Liver (tissue), 9 donors: ENCODE results near the gene GPR132. TPM values are rescaled to one million over a fixed set of nuclear protein-coding genes. Genes with fewer than 3 reads are reported as not detected.

Experiments
- DNase-seq: peaks from one replicate; pipeline ENCODE4 v3.0.0-alpha.2; 2017; ENCODE audit warnings: low spot score
- H3K27ac ChIP-seq, 2 donors: one replicate each; pipeline ENCODE4 v1.7.0; 2013; ENCODE audit warnings: inconsistent platforms in 2 of 2, low read length in 2 of 2, control low read depth in 1 of 2, low read depth in 1 of 2, mild to moderate bottlenecking in 1 of 2
- H3K27me3 ChIP-seq, 4 donors: one replicate each; pipeline versions ENCODE4 v1.6.1 to v1.7.0; 2013; ENCODE audit warnings: low read length in 3 of 4, inconsistent platforms in 1 of 4, mild to moderate bottlenecking in 1 of 4, moderate library complexity in 1 of 4; ENCODE audit not compliant: control insufficient read depth in 4 of 4, insufficient read depth in 4 of 4
- H3K36me3 ChIP-seq, 4 donors: one replicate each; pipeline versions ENCODE4 v1.6.1 to v1.7.0; 2013; ENCODE audit warnings: low read length in 3 of 4, mild to moderate bottlenecking in 3 of 4, low read depth in 1 of 4, moderate library complexity in 1 of 4; ENCODE audit not compliant: control insufficient read depth in 4 of 4, insufficient read depth in 3 of 4
- H3K4me1 ChIP-seq, 4 donors: one replicate each; pipeline versions ENCODE4 v1.6.1 to v1.7.0; 2013; ENCODE audit warnings: low read length in 3 of 4, mild to moderate bottlenecking in 3 of 4, moderate library complexity in 1 of 4; ENCODE audit not compliant: control insufficient read depth in 4 of 4, insufficient read depth in 4 of 4
- H3K4me3 ChIP-seq, 3 donors: one replicate each; pipeline versions ENCODE4 v1.6.1 to v1.7.0; 2013; ENCODE audit warnings: low read length in 3 of 3, control low read depth in 1 of 3, low read depth in 1 of 3, mild to moderate bottlenecking in 1 of 3
- H3K9ac ChIP-seq, 2 donors: one replicate each; pipeline ENCODE4 v1.7.0; 2013; ENCODE audit warnings: low read length in 2 of 2, mild to moderate bottlenecking in 2 of 2, moderate library complexity in 2 of 2, control low read depth in 1 of 2, low read depth in 1 of 2
- H3K9me3 ChIP-seq, 4 donors: one replicate each; pipeline versions ENCODE4 v1.6.1 to v1.7.0; 2013; ENCODE audit warnings: low read length in 3 of 4; ENCODE audit not compliant: control insufficient read depth in 4 of 4
- ATF3 ChIP-seq: IDR thresholded peaks from 2 replicates; pipeline ENCODE4 v1.6.1; 2016; ENCODE audit warnings: antibody characterized with exemption
- CTCF ChIP-seq: fragments of 150-350 bp; IDR thresholded peaks from 2 replicates; pipeline ENCODE4 v1.5.1; 2017; ENCODE audit warnings: improper control_type of control experiment, low read depth, low read length; ENCODE audit not compliant: missing input control
- EGR1 ChIP-seq, 2 donors: IDR thresholded peaks; 2 replicates each; pipeline ENCODE4 v1.6.1; 2016 to 2018; ENCODE audit warnings: antibody characterized with exemption in 2 of 2, low read depth in 2 of 2
- FOXA1 ChIP-seq: IDR thresholded peaks from 2 replicates; pipeline ENCODE4 v1.6.1; 2016; ENCODE audit warnings: antibody characterized with exemption
- FOXA2 ChIP-seq: IDR thresholded peaks from 2 replicates; pipeline ENCODE4 v1.6.1; 2016; ENCODE audit warnings: antibody characterized with exemption
- GABPA ChIP-seq, 2 donors: IDR thresholded peaks in 1 of 2; conservative IDR thresholded peaks in 1 of 2; 2 replicates each; pipeline ENCODE4 v1.6.1; 2016; ENCODE audit warnings: antibody characterized with exemption in 2 of 2, mild to moderate bottlenecking in 1 of 2, moderate library complexity in 1 of 2
- HNF4A ChIP-seq, 2 donors: conservative IDR thresholded peaks; 2 replicates each; pipeline ENCODE4 v1.6.1; 2016; ENCODE audit warnings: antibody characterized with exemption in 2 of 2, mild to moderate bottlenecking in 2 of 2
- HNF4G ChIP-seq: IDR thresholded peaks from 2 replicates; pipeline ENCODE4 v1.6.1; 2016; ENCODE audit warnings: antibody characterized with exemption
- JUND ChIP-seq, 2 donors: IDR thresholded peaks; 2 replicates each; pipeline ENCODE4 v1.6.1; 2016; ENCODE audit warnings: antibody characterized with exemption in 2 of 2
- NR2F2 ChIP-seq: IDR thresholded peaks from 2 replicates; pipeline ENCODE4 v1.6.1; 2016; ENCODE audit warnings: antibody characterized with exemption
- RAD21 ChIP-seq, 2 donors: IDR thresholded peaks; 2 replicates each; pipeline ENCODE4 v1.6.1; 2016; ENCODE audit warnings: antibody characterized with exemption in 2 of 2, mild to moderate bottlenecking in 2 of 2
- REST ChIP-seq: IDR thresholded peaks from 2 replicates; pipeline ENCODE4 v1.6.1; 2016; ENCODE audit warnings: antibody characterized with exemption, mild to moderate bottlenecking
- RXRA ChIP-seq, 2 donors: IDR thresholded peaks; 2 replicates each; pipeline ENCODE4 v1.6.1; 2017 to 2018; ENCODE audit warnings: antibody characterized with exemption in 2 of 2, mild to moderate bottlenecking in 1 of 2
- SP1 ChIP-seq: IDR thresholded peaks from 2 replicates; pipeline ENCODE4 v1.6.1; 2018; ENCODE audit warnings: antibody characterized with exemption, mild to moderate bottlenecking
- TAF1 ChIP-seq: conservative IDR thresholded peaks from 2 replicates; pipeline ENCODE4 v1.6.1; 2016; ENCODE audit warnings: antibody characterized with exemption, mild to moderate bottlenecking
- YY1 ChIP-seq: IDR thresholded peaks from 2 replicates; pipeline ENCODE4 v1.6.1; 2016; ENCODE audit warnings: antibody characterized with exemption, mild to moderate bottlenecking
- WGBS: extraction: QIAGEN DNeasy Blood & Tissue Kit; methylation state at CpG from one replicate; pipeline ENCODE4 v1.1.7; 2013; 5-methylcytosine and 5-hydroxymethylcytosine counted together
- polyA plus RNA-seq, 2 donors: library from polyadenylated mRNA; stranded (reverse) in 1 of 2; unstranded in 1 of 2; fragments of 200-250 nt in 1 of 2; fragments of >200 nt in 1 of 2; fragmentation: Nextera tagmentation in 1 of 2; extraction: Ambion mirVana in 1 of 2; gene quantifications; one replicate each; pipeline versions ENCODE4 v1.2.1 to v1.2.3, GENCODE V29; 2013 to 2015
- total RNA-seq, 2 donors: library from RNA; depleted of rRNA; stranded (reverse); fragments of >200 nt; gene quantifications; one replicate each; pipeline ENCODE4 v1.2.3, GENCODE V29; 2014
- TF ChIP-seq, protein P1 (sequence below): IDR thresholded peaks from 2 replicates; pipeline ENCODE4 v1.6.1; 2016; ENCODE audit warnings: antibody characterized with exemption
- TF ChIP-seq, protein P2 (sequence below): IDR thresholded peaks from 2 replicates; pipeline ENCODE4 v1.6.1; 2016; ENCODE audit warnings: antibody characterized with exemption
- donor health status: healthy.
- donor health status: healthy.
- donor health status: healthy.
- donor health status: healthy.
- donor health status: healthy.

GPR132 gene
- total and polyA plus RNA-seq, 4 donors = 0.32 to 1.2 (median 0.75) TPM

DNA sequence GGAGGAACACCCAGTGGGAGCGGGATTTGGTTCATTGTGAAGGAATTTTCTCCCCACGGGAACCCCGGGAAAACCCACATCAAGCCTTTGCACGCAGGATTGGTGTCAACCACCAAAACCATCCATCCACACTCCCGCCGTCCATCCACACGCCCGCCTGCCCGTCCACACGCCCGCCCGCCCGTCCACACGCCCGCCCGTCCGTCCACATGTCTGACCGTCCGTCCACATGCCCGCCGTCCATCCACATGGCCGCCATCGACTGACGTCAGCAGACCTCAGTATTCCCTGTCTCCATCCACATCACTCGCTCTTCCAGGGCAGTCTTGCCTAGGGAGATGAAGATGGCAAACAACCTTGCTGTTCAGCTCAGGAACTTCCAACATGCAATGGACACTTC lies 6.7 kb upstream of the GPR132 start:
- Histone ChIP-seq H3K27ac (no peak overlapping the region), H3K9ac (no peak overlapping the region), H3K9me3 (no peaks in the 10 kb centered on the region), H3K4me1 (peaks cover 0 to 6% (median 0%) of the 10 kb centered on the region in 4 donors), H3K27me3 (no peaks in the 10 kb centered on the region), H3K4me3 (no peak overlapping the region), H3K36me3 (no peaks in the 10 kb centered on the region)
- TF ChIP-seq RAD21 (IDR thresholded peaks at IDR 0.05) (no peak), REST (no peak), NR2F2 (no peak), GABPA (IDR thresholded peaks at IDR 0.05 in 1 of 2, conservative IDR thresholded peaks at IDR 0.05 in 1 of 2) (no peak), SP1 (no peak), RXRA (IDR thresholded peaks at IDR 0.05) (no peak), HNF4A (conservative IDR thresholded peaks at IDR 0.05) (no peak), YY1 (no peak), CTCF (no peak), TAF1 (no peak), ATF3 (no peak), FOXA2 (no peak), EGR1 (IDR thresholded peaks at IDR 0.05; ENCODE audit: low read depth in 2 of 2) (no peak), HNF4G (no peak), FOXA1 (no peak), JUND (IDR thresholded peaks at IDR 0.05) (no peak)
- TF ChIP-seq, protein P1, sequence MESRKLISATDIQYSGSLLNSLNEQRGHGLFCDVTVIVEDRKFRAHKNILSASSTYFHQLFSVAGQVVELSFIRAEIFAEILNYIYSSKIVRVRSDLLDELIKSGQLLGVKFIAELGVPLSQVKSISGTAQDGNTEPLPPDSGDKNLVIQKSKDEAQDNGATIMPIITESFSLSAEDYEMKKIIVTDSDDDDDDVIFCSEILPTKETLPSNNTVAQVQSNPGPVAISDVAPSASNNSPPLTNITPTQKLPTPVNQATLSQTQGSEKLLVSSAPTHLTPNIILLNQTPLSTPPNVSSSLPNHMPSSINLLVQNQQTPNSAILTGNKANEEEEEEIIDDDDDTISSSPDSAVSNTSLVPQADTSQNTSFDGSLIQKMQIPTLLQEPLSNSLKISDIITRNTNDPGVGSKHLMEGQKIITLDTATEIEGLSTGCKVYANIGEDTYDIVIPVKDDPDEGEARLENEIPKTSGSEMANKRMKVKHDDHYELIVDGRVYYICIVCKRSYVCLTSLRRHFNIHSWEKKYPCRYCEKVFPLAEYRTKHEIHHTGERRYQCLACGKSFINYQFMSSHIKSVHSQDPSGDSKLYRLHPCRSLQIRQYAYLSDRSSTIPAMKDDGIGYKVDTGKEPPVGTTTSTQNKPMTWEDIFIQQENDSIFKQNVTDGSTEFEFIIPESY = no peak
- TF ChIP-seq, protein P2, sequence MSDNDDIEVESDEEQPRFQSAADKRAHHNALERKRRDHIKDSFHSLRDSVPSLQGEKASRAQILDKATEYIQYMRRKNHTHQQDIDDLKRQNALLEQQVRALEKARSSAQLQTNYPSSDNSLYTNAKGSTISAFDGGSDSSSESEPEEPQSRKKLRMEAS = no peak
- no peak for DNase-seq
- WGBS = 89% methylated on average over 25 of the region's 25 CpGs

- no peak overlapping the region for H3K27ac ChIP-seq
- no peak overlapping the region for H3K9ac ChIP-seq
- peaks cover 0 to 6% (median 0%) of the 10 kb centered on the region in 4 donors for H3K4me1 ChIP-seq
- no peak overlapping the region for H3K4me3 ChIP-seq
- no peaks in the 10 kb centered on the region for H3K9me3 ChIP-seq
- H3K36me3 ChIP-seq = no peaks in the 10 kb centered on the region
- DNase-seq = no peak
- no peaks in the 10 kb centered on the region for H3K27me3 ChIP-seq
- 85% methylated on average over 15 of the region's 15 CpGs for WGBS
- TF ChIP-seq, protein P2 = no peak
- no peak for TF ChIP-seq FOXA2
- no peak for TF ChIP-seq HNF4A (conservative IDR thresholded peaks at IDR 0.05)
- no peak for TF ChIP-seq TAF1
- no peak for TF ChIP-seq CTCF
- no peak for TF ChIP-seq ATF3
- TF ChIP-seq NR2F2 = no peak
- no peak for TF ChIP-seq FOXA1
- TF ChIP-seq GABPA (IDR thresholded peaks at IDR 0.05 in 1 of 2, conservative IDR thresholded peaks at IDR 0.05 in 1 of 2) = no peak
- TF ChIP-seq REST = no peak
These were observed 6.1 kb upstream of the GPR132 start for GRCh38 chr14:105071326-105071725.
